Gastrocnemius medialis (tissue), 4 donors: Measurements from ENCODE around the gene CUX1. TPM values are rescaled to one million over a fixed set of nuclear protein-coding genes. Genes with fewer than 3 reads are reported as not detected.
"Not testable (repeated sequence)": the region's sequence is repeated elsewhere in the genome, so short reads cannot be mapped to it uniquely, and the experiment has no call there.

Experiments used
- ATAC-seq, 2 donors: fragments of 150-250 bp; one replicate each; pipeline ENCODE4 v1.9.1; 2016
- DNase-seq, 2 donors: peaks; one replicate each; pipeline ENCODE4 v3.0.0-alpha.2; 2019
- H3K27ac ChIP-seq, 4 donors: fragments of 200-600 bp; sonication (generic); 1 replicate in 1 of 4; 2 replicates in 3 of 4; pipeline ENCODE4 v1.5.1; 2016 to 2018; ENCODE audit warnings: mild to moderate bottlenecking in 2 of 4, moderate library complexity in 1 of 4
- H3K27me3 ChIP-seq, 3 donors: fragments of 200-600 bp; sonication (generic) in 2 of 3; 1 replicate in 1 of 3; 2 replicates in 2 of 3; pipeline versions ENCODE4 v1.5.1 to v1.6.0; 2016 to 2019; ENCODE audit warnings: mild to moderate bottlenecking in 1 of 3, moderate library complexity in 1 of 3
- H3K36me3 ChIP-seq, 2 donors: fragments of 200-600 bp; sonication (generic) in 1 of 2; one replicate each; pipeline ENCODE4 v1.5.1; 2017 to 2018
- H3K4me1 ChIP-seq, 2 donors: fragments of 200-600 bp; sonication (generic) in 1 of 2; one replicate each; pipeline ENCODE4 v1.5.1; 2016 to 2017; ENCODE audit warnings: mild to moderate bottlenecking in 2 of 2
- H3K4me3 ChIP-seq, 4 donors: fragments of 200-600 bp; sonication (generic) in 3 of 4; 1 replicate in 1 of 4; 2 replicates in 3 of 4; pipeline ENCODE4 v1.5.1; 2016 to 2019; ENCODE audit warnings: mild to moderate bottlenecking in 2 of 4
- H3K9me3 ChIP-seq, 3 donors: fragments of 200-600 bp; sonication (generic) in 2 of 3; 1 replicate in 1 of 3; 2 replicates in 2 of 3; pipeline ENCODE4 v1.5.1; 2016 to 2019
- POLR2A ChIP-seq, 2 donors: fragments of 450-650 bp; IDR thresholded peaks; one replicate each; pipeline ENCODE4 v1.6.1; 2017; ENCODE audit warnings: antibody characterized with exemption in 2 of 2, mild to moderate bottlenecking in 2 of 2, moderate library complexity in 2 of 2
- in situ Hi-C, 4 donors: fragments of 200-750 bp; cut with MboI; loops; one replicate each; pipeline versions ENCODE4 v1.15.0 to v1.8.0; 2017; ENCODE audit warnings: low sequenced_read_pairs in 4 of 4
- intact Hi-C: fragments of 100-400 bp; cut with DNase I; formaldehyde crosslinking; loops from one replicate; pipeline ENCODE4 v1.15.1; 2023; ENCODE audit warnings: low total_unique reads
- total RNA-seq, 4 donors: library from RNA; depleted of rRNA; stranded (reverse); fragments of >200 nt; gene quantifications; one replicate each; pipeline versions ENCODE4 v1.1.0 to v1.2.3, GENCODE V29; 2016
- TF ChIP-seq, protein P1 (sequence below), 5 experiments: fragments of 450-650 bp in 3 of 5; fragments of 200-600 bp in 2 of 5; sonication (generic) in 2 of 5; IDR thresholded peaks in 4 of 5; conservative IDR thresholded peaks in 1 of 5; 1 replicate in 4 of 5; 2 replicates in 1 of 5; pipeline ENCODE4 v1.5.1; 2016 to 2019; ENCODE audit warnings: antibody characterized with exemption in 5 of 5, mild to moderate bottlenecking in 3 of 5, moderate library complexity in 3 of 5

Gene CUX1
- total RNA-seq, 4 donors from 2014 or later, result 44.1 to 57.9 (median 54.9) TPM

- H3K27me3 ChIP-seq, result no peaks in the 10 kb centered on the region
- H3K36me3 ChIP-seq, result no peaks in the 10 kb centered on the region
- TF ChIP-seq POLR2A (IDR thresholded peaks at IDR 0.05), result no peak
- TF ChIP-seq, protein P1, sequence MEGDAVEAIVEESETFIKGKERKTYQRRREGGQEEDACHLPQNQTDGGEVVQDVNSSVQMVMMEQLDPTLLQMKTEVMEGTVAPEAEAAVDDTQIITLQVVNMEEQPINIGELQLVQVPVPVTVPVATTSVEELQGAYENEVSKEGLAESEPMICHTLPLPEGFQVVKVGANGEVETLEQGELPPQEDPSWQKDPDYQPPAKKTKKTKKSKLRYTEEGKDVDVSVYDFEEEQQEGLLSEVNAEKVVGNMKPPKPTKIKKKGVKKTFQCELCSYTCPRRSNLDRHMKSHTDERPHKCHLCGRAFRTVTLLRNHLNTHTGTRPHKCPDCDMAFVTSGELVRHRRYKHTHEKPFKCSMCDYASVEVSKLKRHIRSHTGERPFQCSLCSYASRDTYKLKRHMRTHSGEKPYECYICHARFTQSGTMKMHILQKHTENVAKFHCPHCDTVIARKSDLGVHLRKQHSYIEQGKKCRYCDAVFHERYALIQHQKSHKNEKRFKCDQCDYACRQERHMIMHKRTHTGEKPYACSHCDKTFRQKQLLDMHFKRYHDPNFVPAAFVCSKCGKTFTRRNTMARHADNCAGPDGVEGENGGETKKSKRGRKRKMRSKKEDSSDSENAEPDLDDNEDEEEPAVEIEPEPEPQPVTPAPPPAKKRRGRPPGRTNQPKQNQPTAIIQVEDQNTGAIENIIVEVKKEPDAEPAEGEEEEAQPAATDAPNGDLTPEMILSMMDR (IDR thresholded peaks at IDR 0.05 in 4 of 5, conservative IDR thresholded peaks at IDR 0.05 in 1 of 5), result no peak
- intact Hi-C loops, result loop anchor here (5.0 kb wide), 1 partner anchor 169 kb away; the partner anchor contains the start of gene CUX1
- in situ Hi-C loops, result no loop called here
- peak; percentile 91 to 93 for ATAC-seq
- no peaks in the 10 kb centered on the region for H3K9me3 ChIP-seq
- H3K4me3 ChIP-seq, result peak overlapping the region in 1 of 4 donors; percentile 27
- peak; percentile 30 to 65 for DNase-seq
- peaks cover 18 to 19% of the 10 kb centered on the region in 2 donors for H3K4me1 ChIP-seq
- H3K27ac ChIP-seq, result peak overlapping the region; percentile 64 to 76 (median 73)
Observed at GRCh38 chr7:101985903-101986734, 168.7 kb downstream of the CUX1 start.

GRCh38 chr7:101987494-101987893 is 170.1 kb downstream of the CUX1 start:
- DNase-seq, result no peak
- H3K4me1 ChIP-seq, result peaks cover 18 to 19% of the 10 kb centered on the region in 2 donors
- intact Hi-C loops, result loop anchor here (5.0 kb wide), 1 partner anchor 170 kb away; the partner anchor contains the start of gene CUX1
- in situ Hi-C loops, result no loop called here
- no peaks in the 10 kb centered on the region for H3K27me3 ChIP-seq
- H3K27ac ChIP-seq, result no peak overlapping the region
- no peaks in the 10 kb centered on the region for H3K36me3 ChIP-seq
- no peaks in the 10 kb centered on the region for H3K9me3 ChIP-seq
- H3K4me3 ChIP-seq, result no peak overlapping the region
- ATAC-seq, result no peak
- TF ChIP-seq, protein P1 (IDR thresholded peaks at IDR 0.05 in 4 of 5, conservative IDR thresholded peaks at IDR 0.05 in 1 of 5), result no peak
- no peak for TF ChIP-seq POLR2A (IDR thresholded peaks at IDR 0.05)

DNA sequence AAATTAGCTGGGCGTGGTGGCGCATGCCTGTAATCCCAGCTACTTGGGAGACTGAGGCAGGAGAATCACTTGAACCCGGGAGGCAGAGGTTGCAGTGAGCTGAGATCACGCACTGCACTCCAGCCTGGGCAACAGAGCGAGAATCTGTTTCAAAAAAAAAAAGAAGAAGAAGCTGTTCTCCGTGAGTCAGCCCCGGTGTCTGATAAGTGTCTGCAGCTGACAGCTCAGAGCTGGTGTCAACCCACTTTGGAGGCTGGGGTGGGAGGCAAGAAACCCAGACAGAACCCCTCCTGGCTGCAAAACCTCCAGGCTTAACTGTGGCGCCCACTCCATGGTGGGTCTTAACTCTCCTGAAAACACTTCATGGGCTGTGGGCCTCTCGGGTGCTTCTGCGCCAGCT is 170.6 kb downstream of the CUX1 start:
- in situ Hi-C loops, DNase-seq: not testable (repeated sequence)
- intact Hi-C loops, result loop anchor here (5.0 kb wide), 1 partner anchor 171 kb away; the partner anchor contains the start of gene CUX1

DNA sequence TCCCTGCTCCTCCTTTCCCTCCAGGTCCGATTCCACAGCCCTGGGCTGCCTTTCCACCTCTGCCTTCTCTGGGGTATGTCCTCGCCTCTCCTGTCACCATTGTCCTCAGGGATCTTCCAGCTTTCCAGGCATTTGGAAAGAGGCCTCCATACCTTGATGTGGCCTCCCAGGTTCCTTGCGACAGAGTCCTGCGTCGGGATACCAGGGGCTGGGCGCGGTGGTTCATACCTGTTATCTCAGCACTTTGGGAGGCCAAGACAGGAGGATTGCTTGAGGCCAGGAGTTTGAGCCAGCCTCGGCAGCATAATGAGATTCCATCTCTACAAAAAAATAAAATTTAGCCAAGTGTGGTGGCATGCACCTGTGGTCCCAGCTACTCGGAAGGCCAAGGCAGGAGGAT is 171.1 kb downstream of the CUX1 start:
- no peak for ATAC-seq
- in situ Hi-C loops, result no loop called here
- no peak for DNase-seq
- H3K36me3 ChIP-seq, result no peaks in the 10 kb centered on the region
- no peak overlapping the region for H3K4me3 ChIP-seq
- no peaks in the 10 kb centered on the region for H3K9me3 ChIP-seq
- intact Hi-C loops, result loop anchor here (5.0 kb wide), 1 partner anchor 171 kb away; the partner anchor contains the start of gene CUX1
- H3K4me1 ChIP-seq, result peaks cover 18 to 19% of the 10 kb centered on the region in 2 donors
- TF ChIP-seq POLR2A (IDR thresholded peaks at IDR 0.05), result no peak
- TF ChIP-seq, protein P1 (IDR thresholded peaks at IDR 0.05 in 4 of 5, conservative IDR thresholded peaks at IDR 0.05 in 1 of 5), result no peak
- H3K27me3 ChIP-seq, result no peaks in the 10 kb centered on the region
- no peak overlapping the region for H3K27ac ChIP-seq

More for the DNA sequence above, 170.6 kb downstream of the CUX1 start:
- not testable (repeated sequence) for H3K4me3 ChIP-seq, H3K9me3 ChIP-seq, H3K27me3 ChIP-seq, H3K36me3 ChIP-seq, H3K27ac ChIP-seq, ATAC-seq
- H3K4me1 ChIP-seq, result peaks cover 18 to 19% of the 10 kb centered on the region in 2 donors

- H3K4me3 ChIP-seq, result no peak overlapping the region
- in situ Hi-C loops (no loop called here), intact Hi-C loops (loop anchor here (5.0 kb wide), 1 partner anchor 172 kb away; the partner anchor contains the start of gene CUX1)
- no peak for TF ChIP-seq POLR2A (IDR thresholded peaks at IDR 0.05)
- TF ChIP-seq, protein P1 (IDR thresholded peaks at IDR 0.05 in 4 of 5, conservative IDR thresholded peaks at IDR 0.05 in 1 of 5), result no peak
- no peak for DNase-seq
- no peaks in the 10 kb centered on the region for H3K9me3 ChIP-seq
- H3K27ac ChIP-seq, result no peak overlapping the region
- no peaks in the 10 kb centered on the region for H3K27me3 ChIP-seq
- ATAC-seq, result no peak
- H3K36me3 ChIP-seq, result no peaks in the 10 kb centered on the region
- peaks cover 18 to 19% of the 10 kb centered on the region in 2 donors for H3K4me1 ChIP-seq
Observed at GRCh38 chr7:101989101-101989500, 171.7 kb downstream of the CUX1 start.
